ENCODE results near the gene CDH3.

CDH3 gene

GRCh38 chr16:68732042-68732680 is 87.1 kb downstream of the CDH3 start:
- TF ChIP-seq GATA3 (IDR thresholded peaks at IDR 0.05; ENCODE audit: low read depth, low read length) (no peak), GATA2 (IDR thresholded peaks at IDR 0.05; ENCODE audit: low read depth, low read length) (peak; percentile 16; the same call in 1 of the 2 replicates)

GRCh38 chr16:68732741-68733399 is 87.8 kb downstream of the CDH3 start:
- TF ChIP-seq GATA2 (IDR thresholded peaks at IDR 0.05; ENCODE audit: low read depth, low read length), result no peak
- TF ChIP-seq GATA3 (IDR thresholded peaks at IDR 0.05; ENCODE audit: low read depth, low read length), result no peak

GRCh38 chr16:68733570-68733969 is 88.5 kb downstream of the CDH3 start:
- TF ChIP-seq GATA2 (IDR thresholded peaks at IDR 0.05; ENCODE audit: low read depth, low read length), result no peak
- no peak for TF ChIP-seq GATA3 (IDR thresholded peaks at IDR 0.05; ENCODE audit: low read depth, low read length)

DNA sequence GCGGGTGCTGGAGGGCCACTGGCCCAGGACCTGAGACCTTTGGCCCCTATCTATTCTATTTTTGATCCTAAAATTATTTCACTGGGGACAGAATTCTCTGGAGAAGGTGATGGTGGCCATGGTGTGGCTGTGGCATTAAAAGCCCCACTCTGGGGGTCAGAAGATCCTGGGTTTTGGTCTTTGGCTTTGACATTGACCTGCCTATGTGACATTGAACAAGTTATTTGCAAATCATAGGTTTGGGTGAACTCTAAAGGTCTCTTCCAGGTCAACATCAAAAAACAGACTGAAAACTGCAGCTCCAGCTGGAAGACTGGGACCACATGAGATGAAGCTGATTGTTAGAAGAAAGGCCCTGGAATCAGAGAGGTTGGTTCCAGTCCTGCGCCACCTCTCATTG is 89.7 kb downstream of the CDH3 start:
- TF ChIP-seq GATA2 (IDR thresholded peaks at IDR 0.05; ENCODE audit: low read depth, low read length), result no peak
- TF ChIP-seq GATA3 (IDR thresholded peaks at IDR 0.05; ENCODE audit: low read depth, low read length), result no peak

DNA sequence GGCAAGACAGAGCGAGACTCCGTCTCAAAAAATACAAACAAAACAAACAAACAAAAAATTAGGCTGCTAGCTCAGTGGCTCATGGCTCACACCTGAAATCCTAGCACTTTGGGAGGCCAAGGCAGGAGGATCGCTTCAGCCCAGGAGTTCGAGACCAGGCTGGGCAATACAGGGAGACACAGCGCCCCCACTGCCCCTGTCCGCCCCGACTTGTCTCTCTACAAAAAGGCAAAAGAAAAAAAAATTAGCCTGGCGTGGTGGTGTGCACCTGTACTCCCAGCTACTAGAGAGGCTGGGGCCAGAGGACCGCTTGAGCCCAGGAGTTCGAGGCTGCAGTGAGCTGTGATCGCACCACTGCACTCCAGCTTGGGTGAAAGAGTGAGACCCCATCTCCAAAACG is 91.5 kb downstream of the CDH3 start:
- TF ChIP-seq GATA3 (IDR thresholded peaks at IDR 0.05; ENCODE audit: low read depth, low read length) (no peak), GATA2 (IDR thresholded peaks at IDR 0.05; ENCODE audit: low read depth, low read length) (no peak)

DNA sequence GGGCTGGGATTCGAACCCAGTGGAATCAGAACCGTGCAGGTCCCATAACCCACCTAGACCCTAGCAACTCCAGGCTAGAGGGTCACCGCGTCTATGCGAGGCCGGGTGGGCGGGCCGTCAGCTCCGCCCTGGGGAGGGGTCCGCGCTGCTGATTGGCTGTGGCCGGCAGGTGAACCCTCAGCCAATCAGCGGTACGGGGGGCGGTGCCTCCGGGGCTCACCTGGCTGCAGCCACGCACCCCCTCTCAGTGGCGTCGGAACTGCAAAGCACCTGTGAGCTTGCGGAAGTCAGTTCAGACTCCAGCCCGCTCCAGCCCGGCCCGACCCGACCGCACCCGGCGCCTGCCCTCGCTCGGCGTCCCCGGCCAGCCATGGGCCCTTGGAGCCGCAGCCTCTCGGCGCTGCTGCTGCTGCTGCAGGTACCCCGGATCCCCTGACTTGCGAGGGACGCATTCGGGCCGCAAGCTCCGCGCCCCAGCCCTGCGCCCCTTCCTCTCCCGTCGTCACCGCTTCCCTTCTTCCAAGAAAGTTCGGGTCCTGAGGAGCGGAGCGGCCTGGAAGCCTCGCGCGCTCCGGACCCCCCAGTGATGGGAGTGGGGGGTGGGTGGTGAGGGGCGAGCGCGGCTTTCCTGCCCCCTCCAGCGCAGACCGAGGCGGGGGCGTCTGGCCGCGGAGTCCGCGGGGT is 92.1 kb downstream of the CDH3 start, which contains the start of gene CDH1:
TSS of gene CDH1 (plus strand) at position 247 of the 684 bp plus-strand sequence. CDS start at position 371, 124 bp downstream.
- no peak for TF ChIP-seq GATA2 (IDR thresholded peaks at IDR 0.05; ENCODE audit: low read depth, low read length)
- TF ChIP-seq GATA3 (IDR thresholded peaks at IDR 0.05; ENCODE audit: low read depth, low read length), result no peak

GRCh38 chr16:68737730-68738629 is 92.9 kb downstream of the CDH3 start:
- TF ChIP-seq GATA3 (IDR thresholded peaks at IDR 0.05; ENCODE audit: low read depth, low read length), result no peak
- no peak for TF ChIP-seq GATA2 (IDR thresholded peaks at IDR 0.05; ENCODE audit: low read depth, low read length)

- TF ChIP-seq GATA2 (IDR thresholded peaks at IDR 0.05; ENCODE audit: low read depth, low read length) (no peak), GATA3 (IDR thresholded peaks at IDR 0.05; ENCODE audit: low read depth, low read length) (no peak)
These were observed 95.0 kb downstream of the CDH3 start for GRCh38 chr16:68739964-68740627.

DNA sequence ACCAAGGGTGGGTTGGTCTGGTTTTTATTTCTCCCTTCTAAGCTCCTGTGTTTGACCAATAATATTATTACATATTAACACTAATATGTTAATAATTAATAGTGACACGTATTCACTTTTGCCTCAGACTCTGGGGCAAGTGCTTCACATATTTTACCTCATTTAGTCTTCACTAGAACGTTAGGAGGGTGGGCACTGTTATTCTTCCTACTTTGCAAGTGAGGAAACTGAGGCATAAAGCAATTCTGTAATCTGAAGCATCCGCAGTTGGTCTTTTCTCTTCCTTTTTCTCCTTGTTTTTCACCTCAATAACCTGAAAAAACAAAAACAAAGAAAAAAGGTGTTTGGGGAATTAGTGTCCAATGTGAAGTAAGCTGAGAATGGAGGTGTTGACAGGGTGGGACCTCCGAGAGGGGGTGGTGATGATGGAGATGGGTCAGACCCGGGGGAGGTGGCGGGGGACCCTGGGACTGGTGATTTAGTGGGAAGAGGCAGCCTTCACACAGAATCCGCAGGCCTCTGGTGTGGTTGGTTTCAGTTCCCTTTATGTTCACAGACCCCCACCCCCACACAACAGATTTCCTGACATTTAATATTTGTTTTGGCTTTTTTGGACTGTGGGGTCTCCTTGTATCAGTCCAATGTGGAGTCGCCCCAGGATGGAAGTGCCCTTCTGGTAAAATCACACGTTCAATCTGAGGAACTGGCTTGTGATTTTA is 95.7 kb downstream of the CDH3 start:
- TF ChIP-seq GATA2 (IDR thresholded peaks at IDR 0.05; ENCODE audit: low read depth, low read length), result no peak
- no peak for TF ChIP-seq GATA3 (IDR thresholded peaks at IDR 0.05; ENCODE audit: low read depth, low read length)

DNA sequence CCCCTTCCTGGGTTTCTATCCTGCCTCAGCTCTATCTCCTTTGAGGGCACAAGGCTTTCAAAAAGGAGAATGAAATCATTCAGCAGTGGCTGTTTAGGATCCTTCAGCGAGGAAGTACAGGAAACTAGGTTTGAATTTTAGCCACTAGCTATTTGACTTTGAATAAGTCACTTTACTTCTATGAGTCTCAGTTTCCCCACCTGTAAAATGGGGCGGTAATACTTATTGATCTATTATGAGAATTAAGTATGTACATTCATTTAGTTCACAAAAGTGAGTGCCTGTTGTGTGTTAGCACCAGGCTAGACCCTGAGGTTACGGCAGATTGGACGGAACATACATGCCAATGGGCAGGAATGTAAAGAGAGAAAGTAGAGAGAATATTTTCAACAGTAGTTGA is 98.6 kb downstream of the CDH3 start:
- TF ChIP-seq GATA3 (IDR thresholded peaks at IDR 0.05; ENCODE audit: low read depth, low read length), result no peak
- no peak for TF ChIP-seq GATA2 (IDR thresholded peaks at IDR 0.05; ENCODE audit: low read depth, low read length)

- TF ChIP-seq GATA3 (IDR thresholded peaks at IDR 0.05; ENCODE audit: low read depth, low read length) (no peak), GATA2 (IDR thresholded peaks at IDR 0.05; ENCODE audit: low read depth, low read length) (no peak)
These were observed 99.7 kb downstream of the CDH3 start for GRCh38 chr16:68744744-68745280.

- no peak for TF ChIP-seq GATA2 (IDR thresholded peaks at IDR 0.05; ENCODE audit: low read depth, low read length)
- TF ChIP-seq GATA3 (IDR thresholded peaks at IDR 0.05; ENCODE audit: low read depth, low read length), result no peak
These were observed 101.8 kb downstream of the CDH3 start for GRCh38 chr16:68746951-68747350.
